Neutrophil (primary cell): ENCODE measurements around the gene TTC22.

ENCODE experiments used
- H3K27ac ChIP-seq: fragments of 200-600 bp; sonication (generic); 2 replicates; pipeline ENCODE4 v1.5.1; 2016; ENCODE audit warnings: mild to moderate bottlenecking, moderate library complexity
- H3K27me3 ChIP-seq: fragments of 200-600 bp; sonication (generic); 2 replicates; pipeline ENCODE4 v1.6.0; 2016; ENCODE audit warnings: mild to moderate bottlenecking
- H3K36me3 ChIP-seq: fragments of 200-600 bp; sonication (generic); 2 replicates; pipeline ENCODE4 v1.5.1; 2017
- H3K4me1 ChIP-seq, 2 experiments: fragments of 200-600 bp in 1 of 2; sonication (generic) in 1 of 2; 1 replicate in 1 of 2; 2 replicates in 1 of 2; pipeline versions ENCODE4 v1.5.1 to v1.6.1; 2013 to 2016; ENCODE audit warnings: low read depth in 1 of 2, low read length in 1 of 2, mild to moderate bottlenecking in 1 of 2, moderate library complexity in 1 of 2; ENCODE audit not compliant: control insufficient read depth in 1 of 2, insufficient read depth in 1 of 2
- H3K4me3 ChIP-seq, 2 experiments: fragments of 200-600 bp in 1 of 2; sonication (generic) in 1 of 2; 1 replicate in 1 of 2; 2 replicates in 1 of 2; pipeline ENCODE4 v1.5.1; 2013 to 2016; ENCODE audit warnings: low read depth in 1 of 2, low read length in 1 of 2, mild to moderate bottlenecking in 1 of 2, moderate library complexity in 1 of 2
- H3K9me3 ChIP-seq: fragments of 200-600 bp; sonication (generic); 2 replicates; pipeline ENCODE4 v1.5.1; 2016
- CTCF ChIP-seq: fragments of 200-600 bp; sonication (generic); IDR thresholded peaks from 2 replicates; pipeline ENCODE4 v1.5.1; 2016; ENCODE audit warnings: antibody characterized with exemption

The TTC22 gene

GRCh38 chr1:54825696-54826095 lies 24.6 kb upstream of the TTC22 start:
- Histone ChIP-seq H3K36me3 (no peaks in the 10 kb centered on the region), H3K27ac (no peak overlapping the region), H3K9me3 (no peaks in the 10 kb centered on the region), H3K27me3 (no peaks in the 10 kb centered on the region), H3K4me3 (no peak overlapping the region), H3K4me1 (no peaks in the 10 kb centered on the region)
- TF ChIP-seq CTCF, result no peak

- Histone ChIP-seq H3K27ac (no peak overlapping the region), H3K9me3 (no peaks in the 10 kb centered on the region), H3K4me1 (no peaks in the 10 kb centered on the region), H3K36me3 (no peaks in the 10 kb centered on the region), H3K27me3 (no peaks in the 10 kb centered on the region), H3K4me3 (no peak overlapping the region)
- no peak for TF ChIP-seq CTCF
Observed at GRCh38 chr1:54823670-54824069, 22.5 kb upstream of the TTC22 start.

- Histone ChIP-seq H3K36me3 (no peaks in the 10 kb centered on the region), H3K4me1 (no peaks in the 10 kb centered on the region), H3K4me3 (no peak overlapping the region), H3K27me3 (no peaks in the 10 kb centered on the region), H3K27ac (no peak overlapping the region), H3K9me3 (no peaks in the 10 kb centered on the region)
- TF ChIP-seq CTCF, result no peak
Observed at GRCh38 chr1:54819733-54820132, 18.6 kb upstream of the TTC22 start.

- no peaks in the 10 kb centered on the region for H3K4me1 ChIP-seq
- no peak overlapping the region for H3K4me3 ChIP-seq
- no peak for TF ChIP-seq CTCF
Observed at GRCh38 chr1:54819195-54819536, 18.0 kb upstream of the TTC22 start.

GRCh38 chr1:54818461-54819194 lies 17.5 kb upstream of the TTC22 start:
- no peaks in the 10 kb centered on the region for H3K36me3 ChIP-seq
- no peak for TF ChIP-seq CTCF
- no peaks in the 10 kb centered on the region for H3K27me3 ChIP-seq
- no peak overlapping the region for H3K4me3 ChIP-seq
- no peaks in the 10 kb centered on the region for H3K9me3 ChIP-seq
- no peak overlapping the region for H3K27ac ChIP-seq
- H3K4me1 ChIP-seq, result no peaks in the 10 kb centered on the region

More at GRCh38 chr1:54819195-54819536, 18.0 kb upstream of the TTC22 start:
- Histone ChIP-seq H3K27ac (no peak overlapping the region), H3K27me3 (no peaks in the 10 kb centered on the region), H3K9me3 (no peaks in the 10 kb centered on the region), H3K36me3 (no peaks in the 10 kb centered on the region)
